GM10847 (cell line): ENCODE results near the gene TCERG1L.

Source experiments
- POLR2A ChIP-seq: IDR thresholded peaks from 2 replicates; pipeline ENCODE4 v1.6.1; 2011; ENCODE audit not compliant: insufficient read length; ENCODE audit errors: extremely low read depth

TCERG1L gene

GRCh38 chr10:131056091-131056579 is 255.4 kb downstream of the TCERG1L start:
- TF ChIP-seq POLR2A, result no peak

GRCh38 chr10:131055437-131055836 is 256.1 kb downstream of the TCERG1L start:
- no peak for TF ChIP-seq POLR2A

GRCh38 chr10:131053192-131053591 is 258.3 kb downstream of the TCERG1L start:
- no peak for TF ChIP-seq POLR2A

GRCh38 chr10:131050162-131050766 is 261.3 kb downstream of the TCERG1L start:
- no peak for TF ChIP-seq POLR2A

- TF ChIP-seq POLR2A, result no peak
Observed at GRCh38 chr10:131049016-131049415, 262.5 kb downstream of the TCERG1L start.

GRCh38 chr10:131048606-131049005 is 262.9 kb downstream of the TCERG1L start:
- TF ChIP-seq POLR2A, result no peak

GRCh38 chr10:131047501-131047900 is 264.0 kb downstream of the TCERG1L start:
- no peak for TF ChIP-seq POLR2A

- no peak for TF ChIP-seq POLR2A
Observed at GRCh38 chr10:131046194-131046593, 265.3 kb downstream of the TCERG1L start.

GRCh38 chr10:131044379-131045111 is 267.0 kb downstream of the TCERG1L start:
- TF ChIP-seq POLR2A, result no peak

- TF ChIP-seq POLR2A, result no peak
Observed at GRCh38 chr10:131043039-131043691, 268.4 kb downstream of the TCERG1L start.
